Fibroblast of skin of right quadriceps (primary cell): Measurements from ENCODE around the gene SPATA13.
"Not testable (repeated sequence)": the region's sequence is repeated elsewhere in the genome, so short reads cannot be mapped to it uniquely, and the experiment has no call there.

ENCODE experiments used
- DNase-seq: peaks from one replicate; pipeline ENCODE4 v3.0.0-alpha.2; 2013

The SPATA13 gene

DNA sequence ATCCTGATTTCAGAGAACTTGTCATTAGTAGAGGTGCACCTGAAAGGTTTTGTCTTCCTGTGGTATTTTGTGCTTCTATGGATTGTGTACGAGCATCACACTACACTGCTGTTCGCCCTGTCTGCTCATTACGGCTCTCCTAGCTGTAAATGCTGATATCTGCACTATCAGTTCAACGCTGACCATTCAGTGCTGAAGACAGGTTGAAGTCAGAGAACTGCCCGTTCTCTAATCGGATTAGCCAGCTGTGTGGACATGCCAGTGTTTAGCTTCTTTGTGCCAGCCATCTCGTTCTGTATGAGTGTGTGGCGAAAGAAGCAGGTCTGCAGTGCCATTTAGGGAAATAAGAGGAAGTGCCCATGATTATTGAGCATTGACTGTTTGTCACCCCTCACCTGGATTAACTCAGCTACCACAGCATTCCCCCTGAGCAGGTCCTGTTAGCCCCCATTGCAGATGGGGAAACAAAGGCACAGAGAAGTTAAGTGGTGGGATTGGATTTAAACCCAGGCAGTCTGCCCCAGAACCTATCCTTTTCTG is 127.3 kb downstream of the SPATA13 start:
- no peak for DNase-seq

DNA sequence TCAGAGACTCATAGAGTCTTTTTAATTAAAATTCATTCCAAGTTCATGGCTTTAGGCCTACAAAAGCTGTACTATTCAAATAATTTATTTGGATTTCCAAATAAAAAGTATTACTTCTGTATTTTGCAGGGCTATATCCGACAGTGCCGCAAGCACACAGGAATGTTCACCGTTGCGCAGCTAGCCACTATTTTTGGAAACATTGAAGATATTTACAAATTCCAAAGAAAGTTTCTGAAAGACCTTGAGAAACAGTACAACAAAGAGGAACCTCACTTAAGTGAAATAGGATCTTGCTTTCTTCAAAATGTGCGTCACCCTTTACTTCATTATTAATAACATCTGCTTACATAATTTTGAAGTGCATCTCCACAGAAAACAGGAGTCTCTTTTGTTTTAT is 128.3 kb downstream of the SPATA13 start:
- peak; percentile 54 for DNase-seq

DNA sequence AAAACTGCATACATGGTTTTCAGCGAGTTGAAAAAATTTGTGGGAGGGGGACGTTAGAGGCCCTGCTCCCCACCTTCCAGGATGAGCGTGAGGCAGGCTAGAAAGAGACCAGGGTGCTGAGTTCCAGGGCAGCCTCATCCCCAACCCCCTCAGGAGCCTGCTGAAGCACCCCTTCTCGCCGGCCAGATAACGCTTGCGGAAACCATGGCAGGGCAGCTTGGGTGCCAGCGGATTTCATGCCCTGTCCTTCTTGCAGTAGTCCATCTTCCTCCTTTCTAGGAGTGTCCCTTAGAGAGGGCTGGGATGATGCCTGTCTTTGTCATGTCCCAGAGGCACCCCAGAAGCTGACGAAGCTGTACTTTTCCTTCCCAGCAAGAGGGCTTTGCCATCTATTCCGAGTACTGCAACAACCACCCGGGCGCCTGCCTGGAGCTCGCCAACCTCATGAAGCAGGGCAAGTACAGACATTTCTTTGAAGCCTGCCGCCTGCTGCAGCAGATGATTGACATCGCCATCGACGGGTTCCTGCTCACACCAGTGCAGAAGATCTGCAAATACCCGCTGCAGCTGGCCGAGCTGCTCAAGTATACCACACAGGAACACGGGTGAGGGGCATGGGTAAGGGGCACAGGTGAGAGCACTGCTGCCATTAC is 129.9 kb downstream of the SPATA13 start:
- no peak for DNase-seq

DNA sequence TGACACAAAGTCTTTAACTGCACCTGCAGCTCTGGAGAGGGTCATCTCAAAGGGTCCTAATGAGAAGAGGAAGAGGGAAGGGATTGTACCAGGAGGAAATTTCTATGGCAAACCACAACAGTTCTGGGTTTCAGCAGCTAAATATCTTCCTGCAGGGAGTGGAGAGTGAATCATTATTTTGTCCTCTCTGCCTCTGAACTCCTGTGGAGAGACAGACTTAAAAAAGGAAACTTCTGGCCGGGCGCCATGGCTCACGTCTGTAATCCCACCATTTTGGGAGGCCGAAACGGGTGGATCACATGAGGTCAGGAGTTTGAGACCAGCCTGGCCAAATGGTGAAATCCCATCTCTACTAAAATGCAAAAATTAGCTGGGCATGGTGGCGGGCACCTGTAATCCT is 132.0 kb downstream of the SPATA13 start:
- no peak for DNase-seq

DNA sequence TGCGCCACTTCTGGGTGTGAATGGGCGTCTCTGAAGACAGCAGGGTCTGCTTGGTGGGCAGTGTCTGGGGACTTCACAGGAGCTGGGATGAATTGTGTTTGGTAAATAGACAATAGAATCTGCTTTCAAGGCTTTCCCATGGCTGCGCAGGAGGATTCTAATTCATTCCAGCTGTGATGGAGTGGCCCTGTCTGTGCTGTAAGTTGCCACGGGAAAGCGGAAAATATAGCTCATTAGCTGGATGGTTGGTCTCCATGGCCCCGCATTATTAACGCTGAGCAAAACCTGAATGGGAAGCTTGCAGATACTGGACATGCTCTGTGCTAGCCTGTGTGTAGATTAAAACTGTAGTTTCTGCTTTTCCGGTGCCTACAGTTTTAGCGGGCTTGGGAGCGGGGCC is 133.2 kb downstream of the SPATA13 start:
- peak; percentile 19 for DNase-seq

DNA sequence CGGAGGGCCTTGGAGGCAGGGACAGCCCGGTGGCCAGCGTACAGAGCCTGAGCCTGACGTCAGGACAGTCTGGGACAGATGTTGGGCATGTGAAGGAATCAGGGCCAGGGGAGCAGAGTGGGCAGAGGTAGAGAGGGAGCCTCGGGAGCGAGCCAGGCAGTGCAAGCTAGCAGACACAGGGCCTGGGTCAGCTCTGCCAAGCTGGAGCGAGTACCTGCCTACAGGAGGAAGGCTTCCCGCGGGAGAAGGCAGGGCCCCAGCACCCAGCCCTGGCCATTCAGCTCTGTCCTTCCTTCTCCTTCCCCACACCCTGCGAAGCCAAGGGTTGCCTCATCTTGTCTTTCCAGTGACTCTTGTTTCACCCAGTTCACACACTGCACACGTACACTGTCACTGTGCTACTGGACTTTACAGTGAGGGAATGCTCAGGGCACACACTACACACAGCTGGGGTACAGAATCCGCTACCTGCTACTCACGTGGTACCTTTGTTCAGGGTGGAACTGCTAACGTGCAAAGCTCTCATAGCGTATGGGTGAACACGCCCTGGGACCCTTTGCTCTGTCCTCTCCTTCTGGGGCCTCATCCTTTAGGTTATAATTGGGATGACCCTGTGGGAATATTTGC is 139.1 kb downstream of the SPATA13 start:
- no peak for DNase-seq

DNA sequence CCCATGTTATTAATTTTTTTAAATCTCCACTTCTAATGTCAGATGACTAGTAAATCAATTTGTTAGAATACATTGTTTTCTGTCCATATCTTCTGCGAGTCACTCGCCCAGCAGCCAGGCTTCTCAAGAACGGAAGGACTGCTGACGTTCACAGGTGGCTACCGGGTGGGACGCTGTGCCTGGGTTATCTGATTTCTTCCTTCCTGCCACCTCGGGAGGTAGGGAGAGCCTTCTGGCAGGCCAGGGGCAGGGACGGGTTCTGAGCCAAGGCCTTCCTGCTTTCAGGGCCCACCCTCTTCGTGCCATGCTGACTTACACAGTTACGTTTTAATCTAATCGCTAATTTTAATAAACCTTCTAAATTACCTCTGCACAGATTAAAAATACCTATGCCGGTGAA is 140.9 kb downstream of the SPATA13 start:
- DNase-seq, result no peak

DNA sequence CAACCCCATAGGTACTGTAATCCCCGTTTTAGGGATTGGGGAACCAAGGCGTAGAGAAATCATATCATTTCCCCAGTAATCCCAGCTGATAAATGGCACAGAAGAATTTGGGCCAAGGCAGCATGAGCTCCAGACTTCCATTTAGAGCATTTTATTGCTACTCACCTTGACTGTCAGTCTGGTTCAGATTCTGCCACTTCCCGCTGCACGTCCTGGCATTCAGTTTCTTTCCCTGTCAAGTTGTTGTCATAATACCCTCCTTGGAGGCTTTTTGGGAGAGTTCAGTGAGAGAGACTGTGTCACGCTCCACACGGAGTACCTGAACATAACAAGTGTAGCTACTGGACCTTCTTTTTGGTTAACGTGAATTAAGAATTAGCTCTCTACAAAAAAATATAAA is 141.4 kb downstream of the SPATA13 start:
- no peak for DNase-seq

DNA sequence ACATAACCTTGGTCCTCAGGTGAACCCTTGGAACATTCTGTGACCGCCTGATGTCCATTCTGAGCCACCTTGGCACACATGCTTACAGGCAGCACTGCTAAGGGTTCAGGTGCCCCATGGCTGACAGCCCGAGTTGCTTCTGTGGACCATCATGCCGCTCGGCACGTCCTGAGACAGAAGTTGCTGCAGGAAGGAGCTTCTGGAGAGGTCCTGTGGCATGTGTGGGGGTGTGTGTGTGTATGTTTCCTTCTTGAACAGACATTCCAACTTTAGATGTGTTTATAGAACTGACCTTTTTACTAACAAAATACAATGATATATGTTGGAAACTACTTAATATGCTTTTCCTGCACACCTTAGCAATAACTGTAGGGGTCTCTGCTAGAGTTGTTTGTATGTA is 144.1 kb downstream of the SPATA13 start:
- DNase-seq, result no peak

DNA sequence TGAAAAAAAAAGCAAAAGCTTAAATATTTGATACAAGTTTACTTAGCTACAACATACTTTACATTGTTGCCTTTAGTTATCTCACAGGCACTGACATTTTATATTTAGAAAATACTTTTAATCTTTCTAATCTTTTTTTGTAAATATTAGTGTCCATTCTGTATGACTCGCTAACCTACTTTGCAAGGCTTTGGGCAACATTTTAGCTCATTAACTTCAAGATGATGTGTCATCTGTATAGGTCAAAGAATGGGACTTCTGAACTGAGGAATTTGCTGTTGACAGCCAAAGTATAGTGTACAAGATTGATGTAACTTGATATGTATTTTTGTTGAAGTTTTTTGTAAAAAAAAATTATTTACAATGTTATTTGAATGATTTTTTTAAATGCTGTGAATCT is 146.1 kb downstream of the SPATA13 start:
- peak; percentile 71 for DNase-seq

DNA sequence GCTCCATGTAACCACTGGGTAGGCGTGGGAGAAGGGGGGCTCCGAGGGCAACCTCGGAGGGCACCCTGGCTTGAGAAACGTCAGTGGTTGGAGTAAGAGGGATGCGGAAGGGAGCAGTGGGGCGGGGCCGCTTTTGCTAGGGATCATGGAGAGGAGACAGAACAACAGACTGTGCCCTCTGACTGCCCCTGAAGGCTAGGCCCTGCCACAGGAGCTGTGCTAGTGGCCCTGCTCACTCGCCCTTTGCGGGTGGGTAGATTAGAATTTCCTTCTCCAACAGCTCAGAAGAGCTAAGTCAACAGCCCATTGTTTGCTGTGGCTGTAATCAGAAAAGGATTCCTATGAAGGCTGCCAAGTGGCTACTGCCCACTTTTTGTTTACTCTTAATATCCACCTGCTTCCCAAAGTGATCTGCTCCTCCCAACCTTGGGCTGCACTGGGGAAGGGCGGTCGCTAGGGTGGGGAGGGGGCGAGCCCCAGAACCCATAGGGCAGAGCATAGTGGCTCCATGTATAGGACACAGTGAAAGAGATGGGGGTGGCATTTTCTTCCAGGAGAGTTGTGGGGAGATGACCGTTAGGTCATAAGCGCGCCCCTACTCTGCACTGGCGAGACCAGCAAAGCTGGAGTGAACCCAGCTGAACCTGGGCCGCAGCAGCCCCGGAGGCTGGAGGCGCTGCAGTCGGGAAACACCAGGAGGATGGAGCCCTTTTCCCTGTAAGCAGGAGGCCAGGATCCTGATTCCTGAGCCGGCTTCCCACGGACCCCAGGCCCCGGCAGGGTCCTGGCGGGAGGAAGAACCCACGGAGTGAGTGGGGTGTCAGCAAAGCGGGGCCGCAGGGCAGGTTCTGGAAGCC is 146.9 kb downstream of the SPATA13 start:
- no peak for DNase-seq

DNA sequence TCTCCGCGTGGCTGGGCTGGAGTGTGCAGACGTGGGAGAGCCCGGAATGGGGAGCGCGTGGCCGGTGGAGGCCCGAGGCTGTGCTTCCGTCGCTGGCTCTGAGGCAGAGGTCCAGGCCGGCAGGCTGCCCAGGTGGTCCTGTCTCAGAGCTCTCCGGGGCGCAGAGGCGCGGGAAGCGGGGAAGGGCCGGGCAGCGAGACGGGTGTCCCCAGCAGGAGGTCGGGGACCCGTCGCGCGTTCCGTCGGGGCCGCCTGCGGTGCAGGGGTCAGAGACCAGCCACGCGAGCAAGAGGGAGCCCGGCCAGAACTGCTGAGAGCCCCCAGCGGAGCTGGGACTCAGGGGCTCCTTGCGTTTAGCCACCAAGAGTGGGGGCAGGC is 147.5 kb downstream of the SPATA13 start:
- DNase-seq, result no peak

DNA sequence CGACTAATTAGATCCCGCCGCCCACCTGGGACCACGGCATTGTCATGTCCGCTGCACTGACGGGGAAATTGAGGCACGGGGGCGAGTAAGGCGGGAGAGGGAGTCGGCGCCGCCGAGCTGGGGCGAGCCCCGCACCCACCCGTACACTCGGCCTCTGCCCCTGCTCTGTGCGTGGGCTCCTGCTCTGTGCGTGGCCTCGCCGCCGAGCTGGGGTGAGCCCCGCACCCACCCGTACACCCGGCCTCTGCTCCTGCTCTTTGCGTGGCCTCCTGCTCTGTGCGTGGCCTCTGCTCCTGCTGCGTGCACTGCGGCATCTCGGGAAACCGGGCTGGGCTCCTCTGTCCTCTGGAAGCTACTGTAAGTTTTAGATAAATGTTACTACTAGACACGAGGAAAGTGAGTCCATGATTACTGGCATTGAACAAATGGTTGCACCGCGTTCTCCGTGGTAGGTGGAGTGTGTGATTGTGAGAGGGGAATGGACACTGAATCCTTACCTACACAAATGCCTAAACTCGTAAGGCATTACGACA is 148.0 kb downstream of the SPATA13 start:
- no peak for DNase-seq

DNA sequence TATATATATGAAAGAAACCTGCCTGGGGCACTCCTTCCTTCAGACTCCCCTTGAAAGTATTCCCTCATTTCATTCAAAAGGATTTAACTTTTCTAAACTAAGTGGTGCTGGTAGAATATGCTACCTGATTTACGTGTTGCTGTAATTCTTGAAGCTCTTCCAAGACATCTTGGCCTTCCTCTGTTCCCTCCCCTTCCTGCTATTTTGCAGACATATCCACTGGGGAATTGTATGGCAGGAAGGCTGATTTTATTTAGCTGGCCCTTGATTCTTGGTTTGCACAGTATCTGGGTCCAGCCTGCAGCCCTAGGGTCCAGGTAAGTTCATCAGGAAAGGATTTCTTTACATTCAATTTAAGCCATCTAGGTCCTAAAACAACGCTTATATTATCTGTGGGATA is 148.8 kb downstream of the SPATA13 start, which contains the start of gene C1QTNF9:
C1QTNF9 (plus strand) TSS at position 281 of the 400 bp plus-strand sequence. CDS start 6,424 bp downstream, outside the sequence.
- DNase-seq, result not testable (repeated sequence)

DNA sequence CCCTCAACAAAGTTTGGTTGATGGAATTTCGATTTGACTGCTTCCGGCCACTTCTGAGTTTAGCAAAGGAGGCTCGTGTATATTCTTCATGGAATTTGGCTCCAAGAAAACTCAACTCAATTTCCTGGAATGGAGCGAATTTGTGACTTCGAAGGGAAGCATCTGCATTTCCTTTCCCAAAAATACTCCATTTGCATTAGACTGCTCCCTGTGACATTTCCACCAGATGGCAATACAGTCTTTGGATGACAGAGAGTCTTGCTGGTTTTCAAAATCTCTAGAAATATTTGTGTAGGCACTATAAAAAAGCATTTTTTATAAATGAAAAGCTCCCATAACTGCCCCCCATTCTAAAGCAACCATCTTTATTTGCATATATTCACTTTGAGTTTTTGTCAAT is 152.9 kb downstream of the SPATA13 start:
- no peak for DNase-seq

DNA sequence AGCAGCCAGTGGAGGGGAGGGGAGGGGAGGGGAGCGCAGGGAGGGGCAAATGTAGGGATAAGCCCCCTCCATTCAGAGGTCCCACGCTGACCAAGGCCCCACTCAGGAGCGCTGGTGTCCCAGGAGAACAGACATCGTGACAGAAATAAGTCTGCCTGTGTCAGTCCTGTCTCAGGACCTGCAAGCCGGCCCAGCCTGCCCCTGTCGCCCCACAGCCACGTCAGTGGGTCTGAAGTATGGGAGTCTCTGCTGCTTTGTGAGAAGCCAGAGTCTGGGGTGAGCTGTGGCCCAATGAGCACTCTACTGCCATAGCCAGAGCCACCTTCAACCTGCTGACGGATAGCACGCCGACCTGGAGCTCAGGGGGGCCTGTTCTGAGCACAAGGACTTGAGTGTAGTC is 157.3 kb downstream of the SPATA13 start:
- not testable (repeated sequence) for DNase-seq

DNA sequence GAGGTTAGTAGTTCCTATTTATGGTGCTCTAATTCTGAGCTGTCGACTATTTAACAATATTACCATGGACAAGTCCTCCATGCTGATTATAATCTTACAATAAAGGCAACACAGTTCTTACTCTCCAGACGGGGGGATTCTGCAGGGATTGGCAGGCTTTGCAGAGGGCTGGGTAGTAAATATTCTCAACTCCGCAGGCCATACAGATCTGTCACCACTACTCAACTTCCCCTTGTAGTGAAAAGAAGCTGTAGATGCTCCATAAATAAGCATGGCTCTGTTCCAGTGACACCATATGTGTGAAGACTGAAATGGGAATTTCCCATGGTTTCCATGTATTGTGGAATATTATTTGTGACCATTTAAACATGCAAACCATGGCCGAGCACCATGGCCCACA is 158.4 kb downstream of the SPATA13 start:
- DNase-seq, result not testable (repeated sequence)

DNA sequence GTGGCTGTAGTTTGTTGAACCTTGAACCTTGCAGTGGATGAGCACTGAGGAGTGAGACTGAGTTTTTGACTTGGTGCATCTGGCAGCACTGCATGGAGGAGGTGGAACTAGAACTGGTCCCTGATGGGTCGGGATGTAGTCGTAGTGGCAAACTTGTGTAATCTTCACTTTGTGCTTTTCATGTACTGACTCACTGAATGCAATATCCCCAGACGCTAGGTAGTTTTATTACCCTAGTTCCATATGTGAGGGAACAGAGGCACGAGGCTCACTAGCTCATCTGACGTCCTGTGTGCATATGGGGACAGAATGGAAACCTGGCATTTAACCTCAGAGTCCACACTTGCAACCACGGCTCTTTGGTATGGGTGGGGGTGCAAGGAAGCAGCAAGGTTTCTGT is 159.1 kb downstream of the SPATA13 start:
- DNase-seq, result not testable (repeated sequence)

DNA sequence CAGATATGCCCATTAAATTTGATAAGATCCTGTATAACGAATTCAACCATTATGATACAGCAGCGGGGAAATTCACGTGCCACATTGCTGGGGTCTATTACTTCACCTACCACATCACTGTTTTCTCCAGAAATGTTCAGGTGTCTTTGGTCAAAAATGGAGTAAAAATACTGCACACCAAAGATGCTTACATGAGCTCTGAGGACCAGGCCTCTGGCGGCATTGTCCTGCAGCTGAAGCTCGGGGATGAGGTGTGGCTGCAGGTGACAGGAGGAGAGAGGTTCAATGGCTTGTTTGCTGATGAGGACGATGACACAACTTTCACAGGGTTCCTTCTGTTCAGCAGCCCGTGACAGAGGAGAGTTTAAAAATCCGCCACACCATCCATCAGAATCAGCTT is 160.9 kb downstream of the SPATA13 start:
- not testable (repeated sequence) for DNase-seq

DNA sequence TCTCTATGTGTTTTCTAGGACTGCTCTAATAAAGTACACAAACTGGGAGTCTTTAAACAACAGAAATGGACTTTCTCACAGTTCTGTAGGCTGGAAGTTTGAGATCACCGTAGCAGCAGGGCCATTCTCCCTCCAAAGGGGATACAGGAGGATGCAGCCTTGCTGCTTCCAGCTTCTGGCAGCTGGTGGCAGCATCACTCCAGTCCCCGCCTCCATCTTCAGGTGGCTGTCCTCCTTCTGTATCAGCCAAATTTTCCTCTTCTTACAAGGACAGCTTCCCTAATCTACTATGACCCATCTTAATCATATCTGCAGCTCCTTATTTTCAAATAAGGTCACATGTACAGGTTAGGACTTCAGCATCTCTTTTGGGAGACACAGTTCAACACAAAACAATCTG is 161.9 kb downstream of the SPATA13 start:
- not testable (repeated sequence) for DNase-seq

DNA sequence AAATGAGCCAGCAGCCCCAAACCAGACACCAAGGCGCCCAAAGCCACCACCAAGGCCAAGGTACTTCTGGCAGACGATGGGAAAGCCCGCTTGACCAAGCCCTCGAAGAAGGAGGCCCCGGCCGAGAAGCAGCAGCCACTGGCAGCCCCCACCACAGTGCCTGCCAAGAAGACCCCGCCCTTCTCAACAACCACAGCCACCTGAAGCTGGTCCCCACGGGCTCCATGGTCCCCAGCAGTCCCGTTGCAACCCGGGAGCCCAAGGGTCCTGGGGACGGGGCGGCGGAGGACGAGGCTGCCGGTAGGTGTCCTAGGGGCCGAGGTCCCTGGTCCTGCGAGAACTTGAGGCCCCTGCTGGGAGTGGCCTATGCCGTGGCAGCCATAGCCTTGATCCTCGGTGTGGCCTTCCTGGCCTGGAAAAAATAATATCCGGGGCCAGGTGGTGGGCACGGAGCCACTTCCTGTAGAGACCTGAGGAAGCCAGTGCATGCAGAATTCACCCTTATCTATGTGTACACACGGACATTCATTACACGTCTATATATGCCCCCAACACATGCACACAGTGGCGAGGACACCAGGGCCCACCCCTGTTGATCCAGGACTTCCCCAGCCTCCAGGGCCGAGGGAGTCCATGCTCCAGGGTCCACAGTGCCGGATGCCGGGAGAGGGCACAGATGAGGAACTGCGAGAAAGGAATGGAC is 162.7 kb downstream of the SPATA13 start:
- no peak for DNase-seq

DNA sequence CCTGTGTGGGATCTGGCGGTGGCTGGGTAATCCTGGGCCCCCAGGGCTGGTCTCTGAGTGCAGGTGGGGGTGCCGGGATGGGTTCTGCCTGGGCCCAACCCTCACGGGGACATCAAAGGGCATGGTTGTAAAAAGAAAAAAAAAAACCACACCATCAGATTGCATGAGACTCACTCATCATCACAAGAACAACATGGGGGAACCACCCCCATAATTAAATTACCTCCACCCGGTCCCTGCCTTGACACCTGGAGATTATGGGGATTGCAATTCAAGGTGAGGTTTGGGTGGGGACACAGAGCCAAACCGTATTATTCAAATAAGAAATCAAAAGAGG is 163.2 kb downstream of the SPATA13 start:
- DNase-seq, result no peak

DNA sequence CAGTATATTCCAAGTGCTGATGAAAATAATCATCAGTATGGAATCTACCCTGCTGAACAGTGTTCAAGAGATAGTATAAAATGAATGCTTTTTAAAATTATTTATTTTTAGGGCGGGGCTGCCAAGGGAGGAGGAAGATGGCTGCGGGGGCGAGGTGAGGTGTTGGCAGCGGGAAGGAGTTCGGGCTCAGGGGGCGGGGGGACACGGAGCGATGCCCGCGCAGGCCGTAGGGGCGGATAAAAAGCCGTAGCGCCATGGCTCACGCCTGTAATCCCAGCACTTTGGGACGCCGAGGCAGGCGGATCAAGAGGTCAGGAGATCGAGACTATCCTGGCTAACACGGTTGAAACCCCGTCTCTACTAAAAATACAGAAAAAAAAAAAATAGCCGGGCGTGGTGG is 167.1 kb downstream of the SPATA13 start:
- DNase-seq, result not testable (repeated sequence)
